ENCODE data around the gene PDE11A.
"Not testable (repeated sequence)": the region's sequence is repeated elsewhere in the genome, so short reads cannot be mapped to it uniquely, and the experiment has no call there.

PDE11A gene

GRCh38 chr2:177880285-177880684, 192.3 kb downstream of the PDE11A start:
- no peak for DNase-seq

GRCh38 chr2:177876950-177877349, 195.6 kb downstream of the PDE11A start:
- DNase-seq = no peak

GRCh38 chr2:177874686-177875085, 197.9 kb downstream of the PDE11A start:
- no peak for DNase-seq

GRCh38 chr2:177873915-177874314, 198.7 kb downstream of the PDE11A start:
- DNase-seq = no peak

- no peak for DNase-seq
Observed at GRCh38 chr2:177872286-177872685, 200.3 kb downstream of the PDE11A start.

- no peak for DNase-seq
Observed at GRCh38 chr2:177869912-177870311, 202.7 kb downstream of the PDE11A start.

- no peak for DNase-seq
Observed at GRCh38 chr2:177869209-177869608, 203.4 kb downstream of the PDE11A start.

- no peak for DNase-seq
Observed at GRCh38 chr2:177868806-177869205, 203.8 kb downstream of the PDE11A start.

- no peak for DNase-seq
Observed at GRCh38 chr2:177857538-177857937, 215.0 kb downstream of the PDE11A start.

- DNase-seq = no peak
Observed at GRCh38 chr2:177852389-177852788, 220.2 kb downstream of the PDE11A start.

GRCh38 chr2:177843188-177843587, 229.4 kb downstream of the PDE11A start:
- DNase-seq = no peak

GRCh38 chr2:177842243-177842642, 230.3 kb downstream of the PDE11A start:
- DNase-seq = no peak

- not testable (repeated sequence) for DNase-seq
Observed at GRCh38 chr2:177835418-177836204, 237.0 kb downstream of the PDE11A start.

GRCh38 chr2:177832611-177833433, 239.8 kb downstream of the PDE11A start:
- DNase-seq = no peak

GRCh38 chr2:177830881-177831386, 241.6 kb downstream of the PDE11A start:
- DNase-seq = no peak

GRCh38 chr2:177828557-177828956, 244.0 kb downstream of the PDE11A start:
- no peak for DNase-seq

GRCh38 chr2:177826897-177827296, 245.7 kb downstream of the PDE11A start:
- no peak for DNase-seq

GRCh38 chr2:177822941-177823340, 249.6 kb downstream of the PDE11A start:
- no peak for DNase-seq

GRCh38 chr2:177818412-177818811, 254.2 kb downstream of the PDE11A start:
- no peak for DNase-seq

- DNase-seq = no peak
Observed at GRCh38 chr2:177817300-177817699, 255.3 kb downstream of the PDE11A start.

- DNase-seq = no peak
Observed at GRCh38 chr2:177816766-177817165, 255.8 kb downstream of the PDE11A start.

- DNase-seq = no peak
Observed at GRCh38 chr2:177812713-177813396, 259.7 kb downstream of the PDE11A start.

GRCh38 chr2:177810906-177811305, 261.7 kb downstream of the PDE11A start:
- DNase-seq = no peak
